NCI-H345 (cell line): ENCODE data around the gene KIF5B.
"Not testable (repeated sequence)": the region's sequence is repeated elsewhere in the genome, so short reads cannot be mapped to it uniquely, and the experiment has no call there.

Experiments
- DNase-seq: peaks from one replicate; lab custom pipeline; 2025; lab: John Stamatoyannopoulos, UW

The KIF5B gene

DNA sequence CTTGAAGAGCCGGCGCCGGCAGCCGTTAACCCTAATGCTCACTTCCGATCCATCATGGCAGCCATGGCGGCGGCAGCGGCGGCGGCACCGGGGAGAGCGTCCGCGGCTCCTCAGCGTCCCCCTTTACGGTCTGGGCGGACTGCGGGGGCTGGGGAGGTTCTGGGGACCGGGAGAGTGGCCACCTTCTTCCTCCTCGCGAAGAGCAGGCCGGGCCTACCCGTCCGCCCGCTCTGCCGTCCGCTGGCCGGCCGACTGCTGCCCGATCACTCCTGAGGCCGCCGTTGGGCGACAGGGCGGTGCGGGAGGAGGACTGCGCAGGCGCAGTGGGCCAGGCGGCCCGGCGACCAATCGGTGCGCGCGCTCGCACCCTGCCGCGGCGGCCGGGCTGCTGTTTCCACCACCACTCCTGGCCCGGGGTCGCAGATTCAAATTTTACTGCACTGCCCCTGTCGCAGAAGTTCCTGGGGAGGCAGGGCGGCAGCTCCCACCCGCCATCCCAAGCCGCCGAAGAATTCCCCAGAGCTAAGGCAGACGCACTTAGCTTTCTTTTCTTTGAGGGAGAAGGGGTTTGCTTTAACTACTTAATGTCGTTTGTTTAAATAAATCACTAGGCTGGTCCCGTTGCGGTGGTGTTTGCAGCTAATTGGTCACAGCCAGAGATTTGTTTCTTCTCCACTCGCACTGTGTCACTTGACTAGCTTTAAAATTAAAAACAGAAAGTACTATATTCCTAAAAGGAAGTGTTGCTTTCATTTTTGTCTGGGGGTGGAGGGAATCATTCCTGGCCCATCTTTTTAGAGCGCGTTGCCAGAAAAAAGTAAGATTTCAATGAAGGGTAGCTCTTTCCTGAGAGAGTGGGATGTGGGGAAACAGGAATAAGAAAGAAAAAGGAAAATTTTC, at the start of gene KIF5B:
Gene KIF5B, minus strand, starts transcription at position 290 of the 900 bp plus-strand sequence. CDS start 452 bp downstream, outside the sequence.
- DNase-seq: peak; percentile 77

GRCh38 chr10:32105782-32106382, 49.7 kb upstream of the KIF5B start:
- peak; percentile 52 for DNase-seq

DNA sequence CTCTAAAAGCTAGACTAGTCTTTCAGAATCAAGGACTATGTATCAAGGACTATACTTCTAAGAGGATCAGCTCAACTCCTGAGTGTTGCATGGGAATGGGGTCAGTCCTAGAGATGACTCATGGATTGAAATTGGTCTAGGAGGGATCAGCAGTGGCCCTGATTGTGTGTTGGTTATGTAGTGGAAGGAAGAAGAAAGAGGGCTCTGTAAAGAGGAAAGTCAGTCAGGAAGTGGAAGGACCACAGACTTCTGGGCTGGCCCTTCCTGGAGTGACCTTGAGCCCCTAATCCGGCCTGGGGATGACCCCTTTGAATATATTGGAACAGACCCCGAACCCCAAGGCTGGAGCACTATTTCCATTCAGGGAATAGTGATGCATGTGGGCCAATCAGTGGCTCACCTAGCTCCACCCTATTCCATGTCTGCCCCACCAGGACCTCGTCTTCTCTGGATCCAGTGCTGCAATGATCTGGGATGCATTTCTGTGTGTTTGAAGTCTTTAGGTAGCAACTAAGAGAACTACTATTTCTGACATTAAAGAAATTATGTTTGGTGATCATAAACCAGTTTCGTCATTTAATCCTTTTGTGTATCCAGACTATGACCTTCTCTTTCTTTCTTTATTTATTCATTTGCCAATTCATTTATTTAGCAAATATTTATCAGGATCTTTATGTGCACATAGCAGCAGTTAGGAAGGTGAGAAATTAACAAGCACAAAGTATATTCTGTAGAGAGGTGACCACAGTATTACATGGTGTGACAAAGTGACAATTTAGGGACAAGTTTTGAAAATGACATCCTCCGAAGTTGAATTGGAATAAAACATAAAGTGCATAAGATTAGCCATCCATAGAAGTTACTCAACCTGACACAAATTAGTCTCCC, 48.6 kb upstream of the KIF5B start:
- no peak for DNase-seq

DNA sequence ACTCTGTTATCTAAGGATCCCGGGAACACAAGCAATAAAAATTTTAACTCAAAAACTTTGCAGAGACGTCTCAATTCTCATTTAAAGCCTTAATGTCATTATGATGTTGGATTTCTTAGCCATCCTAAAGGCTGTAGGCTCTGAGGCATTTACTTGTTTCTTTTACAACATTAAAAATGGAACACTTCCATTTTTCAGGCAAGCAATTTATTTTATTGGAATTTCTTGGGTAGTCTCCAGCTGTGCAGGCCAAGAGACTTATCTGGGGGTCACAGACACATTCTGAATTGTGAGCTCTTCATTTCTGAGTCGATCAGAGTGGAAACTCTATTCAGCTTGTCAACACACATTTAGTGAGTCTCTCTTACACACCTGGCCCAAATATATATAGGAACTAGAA, 48.0 kb upstream of the KIF5B start:
- no peak for DNase-seq

DNA sequence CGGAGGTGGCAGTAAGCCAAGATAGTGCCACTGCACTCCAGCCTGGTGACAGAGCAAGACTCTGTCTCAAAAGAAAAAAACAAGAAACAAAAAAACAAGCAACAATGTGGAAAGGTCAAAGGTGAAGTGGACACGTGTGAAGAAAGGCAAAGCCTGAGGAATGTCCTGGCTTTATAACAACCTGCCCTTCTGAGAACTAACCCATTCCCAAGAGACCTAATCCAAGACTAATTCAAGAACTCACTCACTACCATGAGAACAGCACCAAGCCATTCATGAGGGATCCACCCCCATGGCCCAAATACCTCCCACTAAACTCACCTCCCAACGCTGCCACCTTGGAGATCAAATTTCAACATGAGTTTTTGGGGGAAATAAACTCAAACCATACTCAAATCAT, 47.5 kb upstream of the KIF5B start:
- no peak for DNase-seq

DNA sequence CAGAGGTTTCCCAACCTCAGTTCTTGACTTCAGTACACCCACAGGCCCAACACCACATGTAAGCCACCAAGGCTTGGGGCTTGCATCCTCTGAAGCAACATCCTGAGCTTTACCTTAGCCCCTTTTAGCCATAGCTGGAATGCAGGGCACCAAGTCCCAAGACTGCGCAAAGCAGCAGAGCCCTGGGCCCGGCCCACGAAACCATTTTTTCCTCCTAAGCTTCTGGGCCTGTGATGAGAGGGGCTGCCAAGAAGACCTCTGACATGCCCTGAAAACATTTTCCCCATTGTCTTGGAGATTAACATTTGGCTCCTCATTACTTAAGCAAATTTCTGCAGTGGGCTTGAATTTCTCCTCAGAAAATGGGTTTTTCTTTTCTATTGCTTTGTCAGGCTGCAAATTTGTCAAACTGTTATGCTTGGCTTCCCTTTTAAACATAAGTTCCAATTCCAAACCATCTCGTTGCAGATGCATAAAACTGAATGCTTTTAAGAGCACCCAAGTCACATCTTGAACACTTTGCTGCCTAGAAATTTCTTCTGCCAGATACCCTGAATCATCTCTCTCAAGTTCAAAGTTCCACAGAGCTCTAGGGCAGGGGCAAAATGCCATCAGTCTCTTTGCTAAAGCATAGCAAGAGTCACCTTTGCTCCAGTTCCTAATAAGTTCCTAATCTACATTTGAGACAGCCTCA, 42.5 kb upstream of the KIF5B start:
- not testable (repeated sequence) for DNase-seq

DNA sequence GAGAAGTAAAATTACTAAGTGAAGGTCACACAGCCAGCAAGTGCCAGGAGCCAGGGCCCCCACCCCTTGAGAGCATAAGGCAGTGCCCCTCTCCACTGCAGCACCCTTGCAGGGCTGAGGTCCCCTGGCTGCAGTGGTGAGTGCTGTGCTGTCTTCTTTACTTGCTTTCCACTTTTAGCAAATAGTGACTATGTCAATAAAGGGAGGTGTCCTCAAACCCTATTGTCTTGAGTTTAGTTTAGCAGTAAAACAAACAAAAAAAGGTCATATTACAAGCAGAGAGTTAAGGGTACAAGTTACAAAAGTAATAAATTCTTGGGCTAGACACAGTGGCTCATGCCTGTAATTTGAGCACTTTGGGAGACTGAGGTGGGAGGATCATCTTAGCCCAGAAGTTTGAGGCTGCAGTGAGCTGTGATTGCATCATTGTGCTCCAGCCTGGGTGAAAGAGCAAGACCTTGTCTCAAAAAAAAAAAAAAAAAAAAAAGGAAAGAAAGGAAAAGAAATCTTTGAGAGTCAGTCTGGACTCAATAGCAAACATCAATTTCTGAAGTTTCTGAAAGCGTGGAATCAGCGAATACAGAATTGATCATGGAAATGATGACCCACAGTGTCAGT, 39.0 kb upstream of the KIF5B start:
- no peak for DNase-seq

DNA sequence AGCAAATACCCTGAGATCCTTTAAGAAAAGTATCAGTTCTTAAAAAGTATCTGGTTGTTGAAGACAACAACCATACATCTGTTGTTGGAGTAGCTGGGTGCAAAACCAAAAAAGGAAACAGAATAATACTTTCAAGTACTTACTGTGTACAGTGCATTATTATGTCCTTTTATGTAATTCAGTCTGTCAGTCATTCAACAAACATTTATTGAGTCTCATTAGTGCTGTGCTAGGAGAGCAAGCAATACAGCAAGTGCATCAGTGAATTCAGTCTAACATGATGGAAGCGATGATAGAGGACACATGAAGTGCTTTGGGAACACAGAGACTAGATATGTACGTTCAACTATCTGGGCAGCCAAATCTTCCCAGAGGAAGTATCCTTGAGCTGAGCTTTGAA, 37.4 kb upstream of the KIF5B start:
- DNase-seq: no peak

DNA sequence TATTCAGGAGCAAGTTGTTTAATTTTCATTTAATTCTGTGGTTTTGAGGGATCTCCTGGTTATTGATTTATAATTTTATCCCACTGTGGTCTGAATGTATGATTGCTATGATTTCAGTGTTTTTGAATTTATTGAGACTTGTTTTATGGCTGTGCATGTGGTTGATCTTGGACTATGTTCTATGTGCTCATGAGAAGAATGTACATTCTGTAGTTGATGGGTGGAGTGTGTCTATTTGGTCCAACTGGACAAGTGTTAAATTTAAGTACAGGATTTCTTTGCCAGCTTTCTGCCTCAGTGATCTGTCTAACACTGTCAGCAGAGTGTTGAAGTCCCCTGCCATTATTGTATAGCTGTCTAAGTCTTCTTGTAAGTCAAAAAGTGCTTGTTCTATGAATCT, 34.8 kb upstream of the KIF5B start:
- no peak for DNase-seq

DNA sequence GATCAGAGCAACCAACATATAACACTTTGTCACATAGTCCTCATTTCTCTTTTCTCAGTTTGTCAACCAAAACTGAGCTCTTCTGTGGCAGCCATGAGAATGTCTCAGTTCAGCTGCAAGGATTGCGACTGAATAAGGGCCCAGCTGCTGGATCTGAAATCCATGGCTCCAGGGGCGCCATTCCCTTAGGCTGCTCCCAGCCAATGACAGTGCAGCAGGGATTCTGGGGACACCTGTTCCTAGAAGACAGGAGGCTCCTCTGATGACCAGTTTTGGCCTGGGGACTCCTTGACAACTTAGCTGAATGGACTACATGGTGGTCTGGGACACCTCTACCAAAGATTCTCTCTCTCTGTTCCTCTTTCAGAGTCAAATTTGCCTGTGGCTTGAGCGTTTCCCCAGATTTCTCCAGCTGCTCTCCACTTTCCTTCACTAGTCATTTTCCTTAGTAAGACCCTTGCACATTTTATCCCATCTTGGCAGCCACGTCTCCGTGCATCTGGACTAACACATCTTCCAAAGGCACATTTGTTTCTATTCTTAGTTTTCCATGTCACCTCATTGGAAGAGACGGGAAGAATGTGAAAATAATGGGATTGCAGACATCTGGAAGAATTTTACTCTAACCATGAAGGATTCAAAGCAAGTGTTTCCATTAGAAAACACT, 28.1 kb upstream of the KIF5B start:
- no peak for DNase-seq

DNA sequence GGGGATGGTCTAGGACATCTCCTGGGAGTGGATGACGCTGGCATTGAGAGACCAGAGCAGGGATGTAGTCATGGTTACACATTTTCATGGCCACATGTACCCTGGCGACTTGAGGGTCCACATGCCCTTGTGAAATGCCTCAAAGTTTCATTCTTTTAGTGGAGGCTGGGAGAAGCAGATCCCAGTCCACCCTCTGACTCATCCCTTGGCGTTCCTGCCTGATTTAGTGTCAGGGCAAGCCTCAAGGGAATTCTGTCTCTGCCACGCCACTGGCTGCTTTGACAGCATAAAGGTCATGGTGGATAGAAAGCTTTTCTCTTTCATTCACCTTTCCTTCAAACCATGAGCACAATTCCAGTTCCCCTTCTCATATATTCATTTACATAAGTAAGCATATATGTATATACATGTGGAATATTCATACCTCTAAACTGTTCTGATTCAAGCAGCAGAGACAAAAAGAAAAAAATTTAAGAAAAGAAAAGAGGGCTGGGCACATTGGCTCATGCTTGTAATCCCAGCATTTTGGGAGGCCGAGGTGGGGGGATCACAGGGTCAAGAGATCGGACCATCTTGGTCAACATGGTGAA, 21.8 kb upstream of the KIF5B start:
- DNase-seq: no peak

GRCh38 chr10:32073659-32074058, 17.4 kb upstream of the KIF5B start:
- DNase-seq: no peak

DNA sequence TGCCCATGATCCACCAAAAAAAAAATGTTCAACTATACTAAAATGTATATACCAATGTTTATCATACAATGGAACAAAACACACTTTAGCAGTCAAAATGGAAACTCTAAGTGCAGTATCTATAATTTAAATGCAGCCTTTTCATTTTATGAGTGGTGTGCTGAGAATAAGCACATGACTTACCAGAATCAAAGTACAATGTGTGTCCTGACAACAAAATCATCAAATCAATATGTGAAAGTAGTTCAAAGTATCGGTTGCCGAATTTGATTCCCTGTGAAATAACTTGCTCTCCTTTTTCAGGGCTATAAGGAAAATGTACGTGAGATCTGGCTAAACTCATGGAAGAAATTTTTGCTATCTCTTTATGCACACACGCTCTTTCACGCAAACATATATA, 16.9 kb upstream of the KIF5B start:
- no peak for DNase-seq

DNA sequence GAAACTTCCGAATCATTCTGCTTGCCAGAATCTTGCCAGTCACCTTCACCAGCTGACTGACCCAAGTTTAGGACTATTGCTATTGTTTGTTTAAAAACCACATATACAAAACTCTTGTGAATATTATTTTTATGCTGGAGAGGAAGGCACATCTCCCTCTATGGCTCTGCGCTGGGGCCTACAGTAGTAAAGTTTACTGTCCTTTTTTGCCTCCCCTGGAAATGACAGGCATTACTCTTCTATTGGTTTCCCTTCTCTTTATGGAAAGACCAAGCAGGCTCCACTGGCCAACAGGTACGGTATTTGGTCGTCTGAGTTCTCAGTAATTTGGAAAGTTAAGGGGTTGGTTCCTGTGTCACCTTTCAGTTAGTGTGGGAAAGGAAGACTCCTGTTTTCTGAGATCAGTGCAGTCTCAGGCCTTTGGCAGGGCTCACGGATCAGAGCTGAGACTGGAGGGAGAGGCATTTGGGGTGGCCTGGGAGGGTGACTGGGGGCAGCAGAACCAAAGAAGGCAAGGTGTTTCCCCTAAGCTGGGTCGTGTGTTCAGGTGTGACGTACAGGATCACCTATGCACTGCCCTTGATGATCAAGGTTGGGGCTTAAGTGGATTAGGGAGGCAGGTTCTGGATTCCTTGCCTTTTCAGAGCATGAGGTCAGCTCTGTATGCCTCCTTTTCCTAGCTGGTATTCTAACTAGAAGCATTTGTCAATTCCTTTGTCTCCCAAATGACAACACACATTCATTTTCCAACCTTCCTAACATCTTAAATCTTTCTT, 16.0 kb upstream of the KIF5B start:
- no peak for DNase-seq

- DNase-seq: no peak
Observed at GRCh38 chr10:32070645-32071044, 14.4 kb upstream of the KIF5B start.

- DNase-seq: no peak
Observed at GRCh38 chr10:32068569-32068968, 12.3 kb upstream of the KIF5B start.

DNA sequence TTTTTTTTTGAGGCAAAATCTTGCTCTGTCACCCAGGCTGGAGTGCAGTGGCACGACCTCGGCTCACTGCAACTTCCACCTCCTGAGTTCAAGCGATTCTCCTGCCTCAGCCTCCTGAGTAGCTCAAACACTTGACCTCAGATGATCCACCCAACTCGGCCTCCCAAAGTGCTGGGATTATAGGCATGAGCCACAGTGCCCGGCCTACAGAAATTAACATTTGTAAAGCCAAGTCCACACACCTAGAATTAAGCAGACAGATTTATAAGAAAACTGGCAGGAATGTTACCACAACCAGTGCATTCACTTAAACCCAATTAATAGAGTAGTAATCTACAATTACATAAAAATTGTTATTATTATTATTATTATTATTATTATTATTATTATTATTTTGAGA, 11.7 kb upstream of the KIF5B start:
- DNase-seq: not testable (repeated sequence)

DNA sequence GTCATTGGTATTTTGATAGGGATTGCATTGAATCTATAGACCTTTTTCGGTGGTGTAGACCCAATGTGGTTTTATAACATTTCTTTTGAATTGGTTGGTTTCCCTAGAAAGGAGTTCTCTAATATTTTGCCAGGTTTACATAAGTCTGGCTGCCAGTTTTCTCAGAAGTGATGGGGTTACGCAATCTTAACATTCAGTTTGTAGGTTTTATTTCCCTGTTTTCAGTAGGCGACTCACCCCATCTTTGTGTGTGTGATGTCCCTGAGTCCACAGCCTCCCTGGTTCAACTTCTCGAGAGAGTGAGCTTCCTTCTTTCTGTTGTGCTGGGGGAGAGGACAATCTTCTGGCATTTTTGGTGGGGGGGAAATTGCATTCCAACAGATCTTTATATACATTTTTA, 9.6 kb upstream of the KIF5B start:
- no peak for DNase-seq

GRCh38 chr10:32061440-32061839, 5.2 kb upstream of the KIF5B start:
- no peak for DNase-seq

- no peak for DNase-seq
Observed at GRCh38 chr10:32060347-32060746, 4.1 kb upstream of the KIF5B start.
